Measurements from ENCODE around the gene R3HDM1. TPM values are rescaled to one million over a fixed set of nuclear protein-coding genes. Genes with fewer than 3 reads are reported as not detected.
"Not testable (repeated sequence)": the region's sequence is repeated elsewhere in the genome, so short reads cannot be mapped to it uniquely, and the experiment has no call there.

Gene R3HDM1
- polyA plus RNA-seq, 1 donor: 45.2 TPM

- peak; percentile 38 for DNase-seq
Observed at GRCh38 chr2:135709992-135710391, 178.7 kb downstream of the R3HDM1 start.

- not testable (repeated sequence) for DNase-seq
Observed at GRCh38 chr2:135715086-135715485, 183.8 kb downstream of the R3HDM1 start.

GRCh38 chr2:135728064-135728743 lies 196.9 kb downstream of the R3HDM1 start:
- DNase-seq: no peak

GRCh38 chr2:135732561-135732960 lies 201.3 kb downstream of the R3HDM1 start:
- no peak for DNase-seq

- no peak for DNase-seq
Observed at GRCh38 chr2:135733045-135733444, 201.8 kb downstream of the R3HDM1 start.

GRCh38 chr2:135736546-135736945 lies 205.3 kb downstream of the R3HDM1 start:
- DNase-seq: no peak

- DNase-seq: no peak
Observed at GRCh38 chr2:135740206-135740605, 208.9 kb downstream of the R3HDM1 start.

- peak; percentile 5 for DNase-seq
Observed at GRCh38 chr2:135741043-135741394, 209.7 kb downstream of the R3HDM1 start.

- peak; percentile 97 for DNase-seq
Observed at GRCh38 chr2:135741395-135742324, 210.4 kb downstream of the R3HDM1 start, which contains the start of gene UBXN4. Gene UBXN4, plus strand, starts transcription at chr2:135741855. Its CDS starts 75 bp downstream, at chr2:135741930.

GRCh38 chr2:135742325-135742757 lies 211.1 kb downstream of the R3HDM1 start:
- DNase-seq: peak; percentile 58

GRCh38 chr2:135743860-135744259 lies 212.6 kb downstream of the R3HDM1 start:
- DNase-seq: no peak

- DNase-seq: no peak
Observed at GRCh38 chr2:135744760-135745314, 213.6 kb downstream of the R3HDM1 start.

- DNase-seq: no peak
Observed at GRCh38 chr2:135745545-135745944, 214.3 kb downstream of the R3HDM1 start.

GRCh38 chr2:135755573-135755972 lies 224.3 kb downstream of the R3HDM1 start:
- no peak for DNase-seq

- DNase-seq: no peak
Observed at GRCh38 chr2:135756692-135757091, 225.4 kb downstream of the R3HDM1 start.

- no peak for DNase-seq
Observed at GRCh38 chr2:135762022-135762421, 230.7 kb downstream of the R3HDM1 start.

- no peak for DNase-seq
Observed at GRCh38 chr2:135762530-135762929, 231.2 kb downstream of the R3HDM1 start.

- no peak for DNase-seq
Observed at GRCh38 chr2:135768863-135769262, 237.6 kb downstream of the R3HDM1 start.

GRCh38 chr2:135773319-135773718 lies 242.0 kb downstream of the R3HDM1 start:
- no peak for DNase-seq

- no peak for DNase-seq
Observed at GRCh38 chr2:135773917-135774316, 242.6 kb downstream of the R3HDM1 start.
